ENCODE measurements around the gene FAM168A.

- TF ChIP-seq, protein P1, sequence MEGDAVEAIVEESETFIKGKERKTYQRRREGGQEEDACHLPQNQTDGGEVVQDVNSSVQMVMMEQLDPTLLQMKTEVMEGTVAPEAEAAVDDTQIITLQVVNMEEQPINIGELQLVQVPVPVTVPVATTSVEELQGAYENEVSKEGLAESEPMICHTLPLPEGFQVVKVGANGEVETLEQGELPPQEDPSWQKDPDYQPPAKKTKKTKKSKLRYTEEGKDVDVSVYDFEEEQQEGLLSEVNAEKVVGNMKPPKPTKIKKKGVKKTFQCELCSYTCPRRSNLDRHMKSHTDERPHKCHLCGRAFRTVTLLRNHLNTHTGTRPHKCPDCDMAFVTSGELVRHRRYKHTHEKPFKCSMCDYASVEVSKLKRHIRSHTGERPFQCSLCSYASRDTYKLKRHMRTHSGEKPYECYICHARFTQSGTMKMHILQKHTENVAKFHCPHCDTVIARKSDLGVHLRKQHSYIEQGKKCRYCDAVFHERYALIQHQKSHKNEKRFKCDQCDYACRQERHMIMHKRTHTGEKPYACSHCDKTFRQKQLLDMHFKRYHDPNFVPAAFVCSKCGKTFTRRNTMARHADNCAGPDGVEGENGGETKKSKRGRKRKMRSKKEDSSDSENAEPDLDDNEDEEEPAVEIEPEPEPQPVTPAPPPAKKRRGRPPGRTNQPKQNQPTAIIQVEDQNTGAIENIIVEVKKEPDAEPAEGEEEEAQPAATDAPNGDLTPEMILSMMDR (IDR thresholded peaks at IDR 0.05): peak in 2 of 5 experiments; percentile 24 to 29
- no peak for TF ChIP-seq POLR2AphosphoS5 (IDR thresholded peaks at IDR 0.05)
- no peak for TF ChIP-seq POLR2A (IDR thresholded peaks at IDR 0.05)
- TF ChIP-seq EP300 (IDR thresholded peaks at IDR 0.05; ENCODE audit: low read depth): no peak
These were observed 67.8 kb downstream of the FAM168A start for GRCh38 chr11:73530109-73530508.
